GM12878 (cell line): ENCODE measurements around the gene EHD1. TPM values are rescaled to one million over a fixed set of nuclear protein-coding genes. Genes with fewer than 3 reads are reported as not detected.

ENCODE experiments used
- BRCA1 ChIP-seq: IDR thresholded peaks from 2 replicates; pipeline ENCODE4 v1.6.1; 2011; ENCODE audit warnings: low read depth, low read length, improper control_type of control experiment
- CHD4 ChIP-seq: fragments of 200-600 bp; sonication (generic); IDR thresholded peaks from 2 replicates; pipeline ENCODE4 v1.6.1; 2016; ENCODE audit warnings: mild to moderate bottlenecking
- DPF2 ChIP-seq: fragments of 450-650 bp; IDR thresholded peaks from 2 replicates; pipeline ENCODE4 v1.6.1; 2017; ENCODE audit warnings: mild to moderate bottlenecking
- EED ChIP-seq: sonication (generic); IDR thresholded peaks from 2 replicates; pipeline ENCODE4 v1.6.1; 2016; ENCODE audit warnings: antibody characterized with exemption, low read depth
- GABPA ChIP-seq: IDR thresholded peaks from 2 replicates; pipeline ENCODE4 v1.6.1; 2014; ENCODE audit warnings: antibody characterized with exemption, low read depth, mild to moderate bottlenecking, inconsistent platforms
- HDGF ChIP-seq: fragments of 450-650 bp; IDR thresholded peaks from 2 replicates; pipeline ENCODE4 v1.6.1; 2016; ENCODE audit warnings: antibody characterized with exemption
- IKZF1 ChIP-seq: fragments of 450-650 bp; conservative IDR thresholded peaks from 2 replicates; pipeline ENCODE4 v1.6.1; 2017; ENCODE audit warnings: antibody characterized with exemption, mild to moderate bottlenecking
- IRF3 ChIP-seq: fragments of 450-650 bp; IDR thresholded peaks from 2 replicates; pipeline ENCODE4 v1.6.1; 2014; ENCODE audit warnings: mild to moderate bottlenecking
- KDM1A ChIP-seq: fragments of 200-600 bp; sonication (generic); IDR thresholded peaks from 2 replicates; pipeline ENCODE4 v1.6.1; 2016; ENCODE audit warnings: borderline replicate concordance
- MAX ChIP-seq: IDR thresholded peaks from 2 replicates; pipeline ENCODE4 v1.6.1; 2012; ENCODE audit warnings: low read depth, low read length, improper control_type of control experiment
- MXI1 ChIP-seq: fragments of 150-350 bp; IDR thresholded peaks from 2 replicates; pipeline ENCODE4 v1.6.1; 2011; ENCODE audit warnings: low read depth, mild to moderate bottlenecking, inconsistent platforms, low read length, improper control_type of control experiment
- PML ChIP-seq: IDR thresholded peaks from 2 replicates; pipeline ENCODE4 v1.6.1; 2012; ENCODE audit warnings: low read length, inconsistent platforms
- POLR2A ChIP-seq: IDR thresholded peaks from 2 replicates; pipeline ENCODE4 v1.6.1; 2011; ENCODE audit warnings: low read depth, mild to moderate bottlenecking, low read length
- RAD51 ChIP-seq: fragments of 450-650 bp; IDR thresholded peaks from 2 replicates; pipeline ENCODE4 v1.6.1; 2016; ENCODE audit warnings: moderate library complexity, mild to moderate bottlenecking, inconsistent platforms
- RELA ChIP-seq: fragments of 450-650 bp; IDR thresholded peaks from 2 replicates; pipeline ENCODE4 v1.8.0; 2014; ENCODE audit warnings: borderline replicate concordance; ENCODE audit not compliant: partially characterized antibody
- RELB ChIP-seq: fragments of 450-650 bp; IDR thresholded peaks from 2 replicates; pipeline ENCODE4 v1.6.1; 2017; ENCODE audit warnings: low read depth, mild to moderate bottlenecking, moderate library complexity
- SMARCA5 ChIP-seq: fragments of 450-650 bp; IDR thresholded peaks from 2 replicates; pipeline ENCODE4 v1.6.1; 2017; ENCODE audit warnings: mild to moderate bottlenecking
- SUPT20H ChIP-seq: IDR thresholded peaks from 2 replicates; pipeline ENCODE4 v1.6.1; 2011; ENCODE audit warnings: low read depth, mild to moderate bottlenecking, low read length, moderate library complexity, borderline replicate concordance; ENCODE audit not compliant: control insufficient read depth
- SUZ12 ChIP-seq: fragments of 200-600 bp; sonication (generic); IDR thresholded peaks from one replicate; pipeline ENCODE4 v1.6.1; 2018; ENCODE audit warnings: antibody characterized with exemption, mild to moderate bottlenecking; ENCODE audit not compliant: unreplicated experiment
- TBL1XR1 ChIP-seq: IDR thresholded peaks from 2 replicates; pipeline ENCODE4 v1.6.1; 2012; ENCODE audit warnings: low read depth, low read length, improper control_type of control experiment
- ZBED1 ChIP-seq: IDR thresholded peaks from 2 replicates; pipeline ENCODE4 v1.6.1; 2016; ENCODE audit warnings: borderline replicate concordance
- ZBTB33 ChIP-seq: fragments of 450-650 bp; IDR thresholded peaks from 2 replicates; pipeline ENCODE4 v1.6.1; 2017; ENCODE audit warnings: mild to moderate bottlenecking
- ZNF217 ChIP-seq: fragments of 450-650 bp; IDR thresholded peaks from 2 replicates; pipeline ENCODE4 v1.6.1; 2017; ENCODE audit warnings: antibody characterized with exemption, mild to moderate bottlenecking
- ZNF687 ChIP-seq: fragments of 450-650 bp; IDR thresholded peaks from 2 replicates; pipeline ENCODE4 v1.6.1; 2017; ENCODE audit warnings: mild to moderate bottlenecking, moderate library complexity
- ZSCAN29 ChIP-seq: fragments of 450-650 bp; IDR thresholded peaks from 2 replicates; pipeline ENCODE4 v1.6.1; 2017; ENCODE audit warnings: mild to moderate bottlenecking, moderate library complexity
- polyA plus RNA-seq, 11 experiments: library from polyadenylated mRNA; depleted of rRNA in 4 of 11; unstranded in 6 of 11; stranded (reverse) in 5 of 11; fragments of >200 nt; fragmentation: Nextera tagmentation in 4 of 11; fragmentation: Illumina TruSeq in 1 of 11; extraction: Ambion mirVana in 4 of 11; extraction: Trizol in 1 of 11; gene quantifications; 1 replicate in 1 of 11; 2 replicates in 10 of 11; pipeline versions ENCODE4 v1.2.1 to v1.2.3, GENCODE V29; 2011 to 2016; ENCODE audit warnings: inconsistent platforms in 2 of 11, missing spikeins in 2 of 11, low read depth in 1 of 11
- total RNA-seq, 4 experiments: library from RNA; depleted of rRNA in 3 of 4; stranded (reverse); fragments of >200 nt in 3 of 4; fragmentation: Illumina TruSeq in 1 of 4; extraction: Trizol in 1 of 4; gene quantifications; 2 replicates each; pipeline versions ENCODE4 v1.2.1 to v1.2.3, GENCODE V29; 2013 to 2021

Gene EHD1
- total and polyA plus RNA-seq, 10 of the 15 experiments (the other 5 are each of a cell fraction or from before 2014, with no cell fraction given) = 1.0 to 165 (median 66.5) TPM

GRCh38 chr11:64851831-64852351 is 26.5 kb downstream of the EHD1 start (continued):
- TF ChIP-seq RELB (no peak), SMARCA5 (0 out of 2 replicates have a peak, but pooled peaks have one; percentile 7), ZNF687 (0 out of 2 replicates have a peak, but pooled peaks have one; percentile 31), BRCA1 (no peak), PML (no peak), MXI1 (no peak), HDGF (no peak), SUPT20H (no peak), EED (no peak), ZBED1 (no peak; the same call in 1 of the 2 replicates), KDM1A (no peak), CHD4 (no peak), ZSCAN29 (no peak), MAX (no peak), SUZ12 (no peak), IKZF1 (no peak), ZNF217 (no peak), POLR2A (peak; percentile 46), GABPA (no peak), RELA (no peak), DPF2 (no peak), RAD51 (no peak), ZBTB33 (no peak), IRF3 (no peak), TBL1XR1 (no peak)
